K562 (cell line): ENCODE data around the gene USP8.
"Not testable (repeated sequence)": the region's sequence is repeated elsewhere in the genome, so short reads cannot be mapped to it uniquely, and the experiment has no call there.

Experiments used
- ARNT ChIP-seq, 2 experiments: fragments of 450-650 bp; IDR thresholded peaks; 2 replicates each; pipeline ENCODE4 v1.6.1; 2016; ENCODE audit warnings: mild to moderate bottlenecking in 1 of 2
- EZH2 ChIP-seq: IDR thresholded peaks from 2 replicates; pipeline ENCODE4 v1.6.1; 2012; ENCODE audit warnings: low read depth, mild to moderate bottlenecking, inconsistent platforms, low read length, borderline replicate concordance
- HBP1 ChIP-seq: fragments of 450-650 bp; formaldehyde crosslinking; IDR thresholded peaks from 2 replicates; pipeline ENCODE4 v1.4.0; 2022; ENCODE audit warnings: missing genetic modification characterization
- SAP30 ChIP-seq: fragments of 200-600 bp; sonication (generic); IDR thresholded peaks from 2 replicates; pipeline ENCODE4 v1.6.1; 2012; ENCODE audit warnings: borderline replicate concordance, low read depth, mild to moderate bottlenecking, moderate library complexity, low read length, control low read depth, inconsistent platforms; ENCODE audit not compliant: insufficient read depth, poor library complexity, severe bottlenecking
- TEAD4 ChIP-seq, 2 experiments: sonication (generic) in 1 of 2; formaldehyde crosslinking in 1 of 2; IDR thresholded peaks; 2 replicates each; pipeline versions ENCODE4 v1.6.1 to v1.8.0; 2012 to 2022; ENCODE audit warnings: borderline replicate concordance in 1 of 2, inconsistent platforms in 1 of 2, low read length in 1 of 2, mild to moderate bottlenecking in 1 of 2, missing genetic modification reagents in 1 of 2
- THRA ChIP-seq: fragments of 450-650 bp; IDR thresholded peaks from 2 replicates; pipeline ENCODE4 v1.6.1; 2017; ENCODE audit warnings: mild to moderate bottlenecking, moderate library complexity
- ZC3H4 ChIP-seq: sonication (generic); formaldehyde crosslinking; IDR thresholded peaks from 2 replicates; pipeline ENCODE4 v1.9.0; 2021; ENCODE audit warnings: missing genetic modification reagents, borderline replicate concordance
- ZNF318 ChIP-seq, 2 experiments: fragments of 450-650 bp; IDR thresholded peaks; 2 replicates each; pipeline ENCODE4 v1.6.1; 2016; ENCODE audit warnings: mild to moderate bottlenecking in 2 of 2, borderline replicate concordance in 1 of 2, low read depth in 1 of 2, moderate library complexity in 1 of 2

GRCh38 chr15:50505656-50506055, 81.5 kb downstream of the USP8 start:
- TF ChIP-seq ZNF318 (IDR thresholded peaks at IDR 0.05; ENCODE audit: borderline replicate concordance in 1 of 2, low read depth in 1 of 2); SAP30; HBP1 (CRISPR knock-in tag); ARNT (IDR thresholded peaks at IDR 0.05); ZC3H4; THRA; EZH2; TEAD4 (IDR thresholded peaks at IDR 0.05; ENCODE audit: low read length); TEAD4 (CRISPR knock-in tag; IDR thresholded peaks at IDR 0.05; ENCODE audit: borderline replicate concordance): not testable (repeated sequence)
